GM12891 (cell line): Measurements from ENCODE around the gene ATP6V1E1.

Experiments used
- POLR2A ChIP-seq: IDR thresholded peaks from 2 replicates; pipeline ENCODE4 v1.6.1; 2011; ENCODE audit warnings: low read depth, low read length, control low read depth
- POLR2AphosphoS5 ChIP-seq: IDR thresholded peaks from 2 replicates; pipeline ENCODE4 v1.6.1; 2011; ENCODE audit warnings: low read depth, low read length, control low read depth
- TAF1 ChIP-seq: IDR thresholded peaks from 2 replicates; pipeline ENCODE4 v1.6.1; 2011; ENCODE audit warnings: low read depth, low read length, control low read depth

GRCh38 chr22:17674152-17674551, 45.6 kb upstream of the ATP6V1E1 start:
- TF ChIP-seq TAF1 = no peak
- no peak for TF ChIP-seq POLR2A
- no peak for TF ChIP-seq POLR2AphosphoS5
